ENCODE data around the gene IER2.

IER2 gene

GRCh38 chr19:13152974-13153568, 2.9 kb downstream of the IER2 start:
- H3K4me3 ChIP-seq (ENCODE audit: low read length) = peak overlapping the region; percentile 84
- no peak for TF ChIP-seq CTCF (IDR thresholded peaks at IDR 0.05; ENCODE audit: insufficient read depth, low read depth, low read length, missing control alignments)
- DNase-seq (ENCODE audit: low read depth) = peak; percentile 93

GRCh38 chr19:13153569-13154240, 3.5 kb downstream of the IER2 start:
- peak overlapping the region; percentile 84 for H3K4me3 ChIP-seq (ENCODE audit: low read length)
- no peak for DNase-seq (ENCODE audit: low read depth)
- no peak for TF ChIP-seq CTCF (IDR thresholded peaks at IDR 0.05; ENCODE audit: insufficient read depth, low read depth, low read length, missing control alignments)

DNA sequence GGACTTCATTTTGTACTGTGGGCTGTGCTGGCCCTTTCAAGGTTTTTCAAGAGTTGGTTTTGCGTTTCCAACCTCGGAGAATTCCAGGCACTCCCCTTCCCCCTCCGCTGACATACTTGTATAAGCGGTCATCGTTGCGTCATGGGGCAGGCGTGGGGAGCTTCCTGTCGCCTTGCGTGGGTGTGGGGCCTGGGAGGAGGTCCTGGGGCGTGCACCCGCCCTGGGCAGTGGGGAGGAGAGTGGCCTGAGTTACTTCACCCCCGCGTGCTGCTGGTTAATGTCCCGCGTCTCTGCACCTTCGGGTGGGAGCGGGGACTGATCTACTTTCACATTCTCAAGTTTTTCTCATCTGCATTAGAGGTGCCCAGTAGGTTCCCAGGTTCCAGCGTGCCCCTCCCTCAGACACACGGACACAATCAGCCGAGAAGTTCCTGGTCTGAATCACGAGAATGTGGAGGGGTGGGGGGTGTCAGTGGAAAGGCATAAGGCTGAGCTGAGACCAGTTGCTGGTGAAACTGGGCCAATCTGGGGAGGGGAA, 4.1 kb downstream of the IER2 start:
- TF ChIP-seq CTCF (IDR thresholded peaks at IDR 0.05; ENCODE audit: insufficient read depth, low read depth, low read length, missing control alignments) = no peak
- DNase-seq (ENCODE audit: low read depth) = peak; percentile 84
- H3K4me3 ChIP-seq (ENCODE audit: low read length) = peak overlapping the region; percentile 84

GRCh38 chr19:13154911-13155471, 4.8 kb downstream of the IER2 start:
- peak; percentile 91 for DNase-seq (ENCODE audit: low read depth)

DNA sequence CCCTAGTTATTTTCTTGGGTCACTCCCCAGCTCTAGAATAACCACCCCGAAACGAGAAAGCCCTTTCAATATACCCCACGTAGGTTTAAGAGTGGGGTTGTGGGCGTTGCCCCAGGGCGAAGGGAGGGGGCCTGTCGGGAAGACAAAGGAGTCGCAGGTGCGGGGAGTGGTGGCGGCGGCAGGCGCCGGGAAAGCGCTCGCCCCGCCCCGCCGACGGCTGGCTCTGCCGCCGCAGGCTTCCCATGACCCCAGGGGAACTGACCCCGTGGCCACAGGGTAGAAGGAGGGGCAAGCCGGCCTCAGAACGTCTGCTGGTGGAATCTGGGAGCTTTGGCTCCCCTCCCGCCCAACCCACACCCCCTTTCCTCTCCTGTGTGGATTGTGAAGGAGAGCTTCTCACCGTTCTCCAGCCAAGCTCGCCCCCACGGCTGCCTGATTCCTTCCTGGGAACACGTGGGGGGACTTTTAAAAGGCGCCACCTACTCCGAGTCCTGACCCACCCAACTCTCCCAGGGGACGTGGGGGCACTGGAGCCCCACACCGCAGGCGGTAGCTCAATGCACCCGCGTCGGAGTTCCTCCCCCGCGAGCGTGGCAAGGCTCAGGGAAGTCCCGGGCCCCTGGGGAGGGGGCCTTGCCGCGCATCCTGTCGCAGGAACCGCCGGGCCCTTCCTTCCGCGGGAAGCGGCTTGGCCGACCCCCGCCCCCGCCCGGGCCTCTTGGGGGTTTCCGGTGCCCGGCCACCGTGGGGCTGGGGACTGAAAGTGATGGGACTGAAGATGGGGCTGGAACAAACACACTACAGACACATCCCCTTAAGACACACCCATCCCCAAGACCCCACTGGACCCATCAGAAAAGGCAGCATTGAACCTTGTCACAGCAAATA, 5.5 kb downstream of the IER2 start:
- TF ChIP-seq CTCF (IDR thresholded peaks at IDR 0.05; ENCODE audit: insufficient read depth, low read depth, low read length, missing control alignments) = no peak

More at GRCh38 chr19:13154911-13155471, 4.8 kb downstream of the IER2 start:
- peak; percentile 25 for TF ChIP-seq CTCF (IDR thresholded peaks at IDR 0.05; ENCODE audit: insufficient read depth, low read depth, low read length, missing control alignments)
- H3K4me3 ChIP-seq (ENCODE audit: low read length) = peak overlapping the region; percentile 84

GRCh38 chr19:13159713-13160112, 9.5 kb downstream of the IER2 start:
- no peak for DNase-seq (ENCODE audit: low read depth)
- H3K4me3 ChIP-seq (ENCODE audit: low read length) = no peak overlapping the region
- TF ChIP-seq CTCF (IDR thresholded peaks at IDR 0.05; ENCODE audit: insufficient read depth, low read depth, low read length, missing control alignments) = no peak

More for the DNA sequence above, 5.5 kb downstream of the IER2 start:
- peak overlapping the region; percentile 84 for H3K4me3 ChIP-seq (ENCODE audit: low read length)
- DNase-seq (ENCODE audit: low read depth) = no peak

Measured in epithelial cell of esophagus (primary cell).